DMS 273 (cell line): ENCODE results near the gene COL3A1.
A peak's percentile ranks its signal among the peaks of the same experiment; 100 is the strongest.

Source experiments
- DNase-seq: peaks from one replicate; lab custom pipeline; 2025; ENCODE audit not compliant: unreplicated experiment; lab: John Stamatoyannopoulos, UW

Gene COL3A1

GRCh38 chr2:188974164-188974563 is at the start of gene COL3A1:
Gene COL3A1, plus strand, starts transcription at chr2:188974373. Its CDS starts 117 bp downstream, at chr2:188974490.
- DNase-seq: no peak

GRCh38 chr2:188928643-188929042 is 45.5 kb upstream of the COL3A1 start:
- no peak for DNase-seq

- no peak for DNase-seq
These were observed 42.8 kb upstream of the COL3A1 start for GRCh38 chr2:188931361-188931760.

DNA sequence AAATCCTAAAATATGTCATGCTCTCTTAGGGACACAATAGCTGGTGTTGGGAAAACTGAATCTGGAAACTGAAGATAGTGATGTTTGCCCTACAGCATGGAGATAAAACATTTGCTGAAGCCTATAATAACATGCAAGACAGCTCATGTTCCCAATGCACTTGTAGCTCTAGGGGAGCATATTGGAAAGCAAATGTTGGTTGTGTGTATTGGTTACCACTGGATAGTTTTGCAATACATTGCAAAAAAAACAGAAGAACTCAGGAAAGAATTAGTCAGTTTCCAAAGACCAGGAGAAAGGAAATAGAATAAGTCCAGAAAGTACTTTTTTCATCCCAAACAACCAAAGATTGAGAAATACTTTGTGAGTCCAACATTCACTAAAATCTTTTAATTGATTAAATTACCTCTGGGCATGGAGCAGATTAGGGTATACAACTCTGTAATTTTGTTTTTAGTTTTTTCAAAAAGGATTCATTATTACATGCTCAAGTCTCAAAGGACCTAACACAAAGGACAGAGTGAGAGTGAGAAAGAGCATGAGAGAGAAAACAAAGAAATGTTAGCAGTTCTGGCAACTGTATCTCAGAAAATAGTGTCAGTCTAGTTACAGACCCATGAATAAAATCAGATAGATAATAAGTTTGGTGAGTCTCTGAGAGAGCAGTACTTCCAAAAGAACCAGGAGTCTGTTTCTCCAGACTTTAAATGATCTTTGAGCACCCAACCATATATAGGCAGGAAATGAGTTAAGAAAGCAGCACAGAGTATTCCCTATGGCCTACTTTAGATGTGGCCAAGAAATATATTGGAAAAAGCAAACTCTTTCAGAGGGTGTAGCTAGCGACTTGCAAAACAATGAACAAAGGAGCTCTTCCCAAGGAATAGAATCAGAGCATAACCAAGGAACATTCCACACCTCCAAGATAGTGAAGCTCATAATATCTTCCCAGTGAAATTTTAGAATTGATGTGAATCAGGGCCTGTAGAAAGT is 36.6 kb upstream of the COL3A1 start:
- no peak for DNase-seq

GRCh38 chr2:188940171-188940570 is 34.0 kb upstream of the COL3A1 start:
- no peak for DNase-seq

GRCh38 chr2:188944442-188944841 is 29.7 kb upstream of the COL3A1 start:
- no peak for DNase-seq

DNA sequence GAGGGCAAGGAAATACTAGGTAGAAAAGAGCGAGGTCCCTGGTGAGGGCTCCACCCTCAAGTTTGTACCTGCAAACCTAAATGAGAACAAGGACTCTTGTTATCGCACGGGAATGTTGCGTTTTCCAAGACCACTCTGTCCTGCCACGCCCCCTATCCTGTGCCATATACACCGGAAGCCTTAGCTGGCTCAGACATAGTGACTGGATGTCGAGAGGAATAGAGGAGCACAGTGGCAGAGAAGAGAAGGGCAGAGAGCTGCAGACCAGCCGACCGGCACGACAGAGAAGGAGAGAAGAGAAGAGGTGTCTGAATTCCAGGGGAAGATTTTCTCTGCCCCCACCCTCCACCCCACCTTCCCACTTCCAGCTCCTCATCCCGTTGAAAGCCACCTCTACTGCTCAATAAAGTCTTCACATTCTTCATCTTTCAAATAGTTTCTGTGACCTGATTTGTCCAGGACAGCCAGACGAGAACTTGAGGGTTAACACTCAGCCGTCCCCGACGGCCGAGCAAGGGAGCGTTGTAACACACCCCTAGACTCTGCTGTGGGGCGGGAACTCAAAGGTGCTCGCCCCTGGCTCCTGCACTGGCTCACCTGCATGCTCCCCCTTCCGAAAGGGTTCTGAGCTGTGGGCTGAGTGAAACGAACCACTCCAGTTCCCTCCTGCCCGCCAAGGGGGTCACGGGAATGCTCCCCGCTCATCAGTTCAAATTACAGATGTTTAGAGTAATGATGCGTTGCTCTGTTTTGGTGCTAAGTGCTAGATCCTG is 24.9 kb upstream of the COL3A1 start:
- DNase-seq: no peak

- no peak for DNase-seq
These were observed 21.3 kb upstream of the COL3A1 start for GRCh38 chr2:188952901-188953300.

- DNase-seq: no peak
These were observed 17.9 kb upstream of the COL3A1 start for GRCh38 chr2:188956290-188956689.

DNA sequence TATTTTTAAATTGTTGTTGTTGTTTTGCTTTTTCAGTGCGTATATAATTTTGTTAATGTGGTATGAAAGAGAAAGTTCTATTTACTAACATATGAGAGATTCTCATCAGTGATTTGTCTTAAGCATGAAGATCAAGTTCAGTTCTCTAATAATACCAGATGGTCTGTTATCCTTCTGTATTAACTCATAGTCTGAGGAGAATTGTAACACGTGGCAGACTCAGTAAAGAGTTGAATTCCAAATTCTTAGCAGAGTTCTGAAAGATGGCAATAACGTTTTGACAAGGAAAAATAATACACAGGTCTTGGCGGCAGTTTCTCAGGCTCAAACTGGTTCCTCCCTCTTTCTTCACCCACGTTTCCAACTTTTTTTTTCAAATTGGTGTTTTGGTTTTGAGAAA is 17.2 kb upstream of the COL3A1 start:
- peak; percentile 30 for DNase-seq

- DNase-seq: no peak
These were observed 16.5 kb upstream of the COL3A1 start for GRCh38 chr2:188957646-188958045.

DNA sequence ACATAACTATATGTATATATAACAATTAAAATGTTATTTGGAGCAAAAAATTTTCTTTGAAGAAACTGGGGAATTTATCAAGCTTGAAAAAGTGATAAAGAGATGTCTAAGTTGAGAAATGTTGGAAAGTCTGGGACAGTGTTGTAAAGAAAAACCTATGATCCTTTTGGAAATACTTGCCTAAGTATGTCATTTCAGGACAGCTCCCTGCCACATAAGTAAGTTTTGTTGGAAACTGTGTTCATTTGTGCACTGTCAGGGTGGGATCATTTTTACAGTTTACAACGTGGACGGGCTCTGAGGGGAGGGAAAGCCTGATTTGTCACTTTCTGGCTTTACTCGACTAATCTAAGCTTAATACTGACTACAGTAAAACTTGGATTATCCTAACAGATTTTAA is 10.4 kb upstream of the COL3A1 start:
- DNase-seq: no peak

- no peak for DNase-seq
These were observed 9.1 kb upstream of the COL3A1 start for GRCh38 chr2:188964976-188965546.

- no peak for DNase-seq
These were observed 8.6 kb upstream of the COL3A1 start for GRCh38 chr2:188965563-188965962.

DNA sequence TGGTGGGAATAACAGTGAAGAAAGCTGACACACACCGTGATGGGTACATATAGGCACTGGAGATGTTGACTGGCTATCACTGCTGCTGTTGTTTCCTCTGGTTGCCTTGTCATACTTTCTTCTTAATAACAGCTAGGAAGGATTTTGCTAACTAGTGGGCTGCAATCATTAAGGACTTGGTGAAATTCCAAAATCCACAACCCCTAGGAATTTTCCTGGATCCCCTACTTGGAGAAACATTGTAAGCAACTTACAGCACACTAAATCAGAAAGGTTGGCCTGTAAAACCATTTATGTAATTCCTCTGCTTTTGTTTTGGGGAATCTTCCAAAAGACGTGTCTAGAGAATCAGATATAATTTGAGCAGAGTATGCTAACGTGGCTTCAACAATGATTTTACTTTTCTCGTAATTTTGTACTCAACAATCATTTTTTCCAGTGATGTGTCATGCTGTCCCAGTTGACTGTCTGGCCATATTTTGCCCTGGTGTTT is 8.0 kb upstream of the COL3A1 start:
- no peak for DNase-seq

- DNase-seq: no peak
These were observed 7.3 kb upstream of the COL3A1 start for GRCh38 chr2:188966728-188967440.

DNA sequence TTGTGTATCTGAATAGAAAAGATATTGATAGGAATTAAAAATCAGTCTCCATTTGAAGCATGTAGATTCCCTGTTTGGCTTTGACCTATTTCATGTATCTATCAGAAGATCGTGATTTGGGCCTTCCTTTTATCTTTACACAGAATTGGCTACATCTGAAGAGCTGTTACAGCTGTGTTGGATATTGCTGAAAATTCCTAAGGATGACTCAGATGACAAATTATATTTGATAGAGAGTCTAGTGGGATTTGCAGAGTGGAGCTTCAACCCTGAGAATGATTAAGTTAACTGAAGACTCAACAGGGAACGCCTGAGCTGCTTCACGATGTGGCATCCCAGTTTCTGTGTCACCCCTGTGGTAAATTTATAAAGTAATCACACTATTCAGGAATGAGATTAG is 4.9 kb upstream of the COL3A1 start:
- DNase-seq: no peak

- no peak for DNase-seq
These were observed 4.5 kb upstream of the COL3A1 start for GRCh38 chr2:188969651-188970050.

DNA sequence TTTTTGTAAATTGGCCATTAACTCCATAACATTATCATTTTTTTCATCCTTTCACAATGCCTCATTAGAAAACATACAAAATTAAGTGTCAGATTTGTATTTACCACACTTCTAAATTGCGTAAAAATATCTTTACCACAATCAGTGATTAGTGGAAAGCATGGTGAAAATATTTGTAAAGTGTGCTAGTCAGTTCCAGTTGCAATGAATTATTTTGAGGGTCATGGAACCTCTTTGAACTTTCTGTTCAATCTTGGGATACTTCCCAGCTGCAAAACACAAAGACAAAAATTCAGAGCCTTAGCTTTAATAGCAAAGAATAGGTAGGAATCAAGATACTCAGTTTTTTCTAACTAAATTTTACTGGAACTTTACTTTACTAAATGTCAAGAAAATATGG is 4.0 kb upstream of the COL3A1 start:
- DNase-seq: no peak

DNA sequence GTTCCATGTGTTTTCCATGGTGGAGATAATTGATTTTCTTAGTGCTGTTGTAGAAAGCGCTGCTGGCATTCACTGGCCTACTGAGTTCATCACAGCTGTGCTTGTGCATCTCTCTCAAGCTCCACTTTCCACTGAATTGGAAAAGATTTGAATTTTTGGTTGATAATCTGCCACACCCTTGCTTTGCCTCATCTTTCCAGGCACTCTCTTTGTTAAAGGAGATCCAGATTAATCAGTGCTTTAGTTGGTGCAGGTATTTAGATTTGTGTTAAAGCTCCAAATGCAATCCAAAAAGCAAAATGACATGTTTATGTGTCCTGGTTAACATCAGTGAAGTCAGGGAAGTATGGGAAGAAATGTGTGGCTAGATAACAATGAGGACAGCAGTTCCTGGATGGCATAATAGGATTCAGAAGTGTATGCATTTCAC is 2.7 kb upstream of the COL3A1 start:
- no peak for DNase-seq

- no peak for DNase-seq
These were observed 532 bp upstream of the COL3A1 start for GRCh38 chr2:188973641-188974040.
